Ectodermal cell (in vitro differentiated cells): ENCODE results near the gene PRDM8.

ENCODE experiments used
- H3K27ac ChIP-seq: 2 replicates; pipeline ENCODE4 v1.7.0; 2013; ENCODE audit warnings: mild to moderate bottlenecking, low read depth, low read length; ENCODE audit not compliant: insufficient read depth, poor library complexity, severe bottlenecking
- H3K27me3 ChIP-seq: 2 replicates; pipeline ENCODE4 v1.7.0; 2013; ENCODE audit warnings: mild to moderate bottlenecking, low read length; ENCODE audit not compliant: insufficient read depth, control insufficient read depth, poor library complexity, severe bottlenecking
- H3K36me3 ChIP-seq: one replicate; pipeline ENCODE4 v1.7.0; 2013; ENCODE audit warnings: low read length; ENCODE audit not compliant: control insufficient read depth, insufficient read depth
- H3K4me1 ChIP-seq: one replicate; pipeline ENCODE4 v1.7.0; 2013; ENCODE audit warnings: low read length; ENCODE audit not compliant: control insufficient read depth, insufficient read depth
- H3K4me3 ChIP-seq: 2 replicates; pipeline ENCODE4 v1.7.0; 2013; ENCODE audit warnings: low read depth, low read length, control low read depth; ENCODE audit not compliant: insufficient read depth
- H3K9me3 ChIP-seq: 2 replicates; pipeline ENCODE4 v1.7.0; 2013; ENCODE audit warnings: mild to moderate bottlenecking, low read length, moderate library complexity; ENCODE audit not compliant: control insufficient read depth
- WGBS, 2 experiments: methylation state at CpG; one replicate each; pipeline ENCODE4 v1.1.7; 2013; ENCODE audit warnings: missing lambda C conversion rate in 2 of 2; 5-methylcytosine and 5-hydroxymethylcytosine counted together

Gene PRDM8

GRCh38 chr4:80201252-80202151 is 4.2 kb downstream of the PRDM8 start:
- Histone ChIP-seq H3K9me3 (no peaks in the 10 kb centered on the region), H3K4me3 (peak overlapping the region; percentile 38), H3K27ac (no peak overlapping the region), H3K27me3 (peaks cover 100% of the 10 kb centered on the region), H3K36me3 (no peaks in the 10 kb centered on the region), H3K4me1 (peaks cover 26% of the 10 kb centered on the region)
- 2% methylated on average over 43 of the region's 43 CpGs for WGBS, 2 experiments

- Histone ChIP-seq H3K27me3 (peaks cover 100% of the 10 kb centered on the region), H3K4me3 (peak overlapping the region; percentile 38), H3K9me3 (no peaks in the 10 kb centered on the region), H3K4me1 (peaks cover 19% of the 10 kb centered on the region), H3K27ac (no peak overlapping the region), H3K36me3 (no peaks in the 10 kb centered on the region)
- whole genome bisulfite sequencing, 2 experiments: 0 to 1% methylated on average over 58 of the region's 58 CpGs
These were observed 4.9 kb downstream of the PRDM8 start for GRCh38 chr4:80202190-80202711.

- WGBS, 2 experiments: 1% methylated on average over 88 of the region's 88 CpGs
- Histone ChIP-seq H3K9me3 (no peaks in the 10 kb centered on the region), H3K4me1 (peaks cover 12% of the 10 kb centered on the region), H3K27ac (no peak overlapping the region), H3K4me3 (peak overlapping the region; percentile 38), H3K36me3 (no peaks in the 10 kb centered on the region), H3K27me3 (peaks cover 100% of the 10 kb centered on the region)
These were observed 5.6 kb downstream of the PRDM8 start for GRCh38 chr4:80202741-80203553.

GRCh38 chr4:80204433-80205011 is 7.2 kb downstream of the PRDM8 start:
- Histone ChIP-seq H3K36me3 (no peaks in the 10 kb centered on the region), H3K27ac (no peak overlapping the region), H3K27me3 (peaks cover 100% of the 10 kb centered on the region), H3K4me3 (no peak overlapping the region), H3K4me1 (peaks cover 9% of the 10 kb centered on the region), H3K9me3 (no peaks in the 10 kb centered on the region)
- 36 to 40% methylated on average over 5 of the region's 5 CpGs for WGBS, 2 experiments

- 81 to 87% methylated on average over 9 of the region's 9 CpGs for WGBS, 2 experiments
- no peak overlapping the region for H3K4me3 ChIP-seq
- H3K9me3 ChIP-seq: no peaks in the 10 kb centered on the region
- H3K4me1 ChIP-seq: peaks cover 9% of the 10 kb centered on the region
- H3K27me3 ChIP-seq: peaks cover 100% of the 10 kb centered on the region
- no peak overlapping the region for H3K27ac ChIP-seq
- H3K36me3 ChIP-seq: no peaks in the 10 kb centered on the region
These were observed 8.8 kb downstream of the PRDM8 start for GRCh38 chr4:80206111-80206510.

- no peaks in the 10 kb centered on the region for H3K9me3 ChIP-seq
- H3K36me3 ChIP-seq: no peaks in the 10 kb centered on the region
- 42 to 47% methylated on average over 29 of the region's 29 CpGs for WGBS, 2 experiments
- H3K27ac ChIP-seq: no peak overlapping the region
- H3K4me1 ChIP-seq: peaks cover 4% of the 10 kb centered on the region
- H3K4me3 ChIP-seq: no peak overlapping the region
- H3K27me3 ChIP-seq: peaks cover 100% of the 10 kb centered on the region
These were observed 9.3 kb downstream of the PRDM8 start for GRCh38 chr4:80206521-80207171.

GRCh38 chr4:80207172-80207583 is 9.9 kb downstream of the PRDM8 start:
- 20 to 29% methylated on average over 27 of the region's 27 CpGs for WGBS, 2 experiments
- no peak overlapping the region for H3K4me3 ChIP-seq

GRCh38 chr4:80207664-80208063 is 10.4 kb downstream of the PRDM8 start:
- no peak overlapping the region for H3K27ac ChIP-seq
- H3K4me3 ChIP-seq: no peak overlapping the region
- no peaks in the 10 kb centered on the region for H3K9me3 ChIP-seq
- H3K4me1 ChIP-seq: no peaks in the 10 kb centered on the region
- no peaks in the 10 kb centered on the region for H3K36me3 ChIP-seq
- peaks cover 98% of the 10 kb centered on the region for H3K27me3 ChIP-seq
- WGBS, 2 experiments: 76 to 78% methylated on average over 10 of the region's 10 CpGs

More at GRCh38 chr4:80207172-80207583, 9.9 kb downstream of the PRDM8 start:
- H3K9me3 ChIP-seq: no peaks in the 10 kb centered on the region
- no peaks in the 10 kb centered on the region for H3K4me1 ChIP-seq
- H3K27ac ChIP-seq: no peak overlapping the region
- H3K27me3 ChIP-seq: peaks cover 99% of the 10 kb centered on the region
- no peaks in the 10 kb centered on the region for H3K36me3 ChIP-seq

- no peak overlapping the region for H3K27ac ChIP-seq
- H3K4me3 ChIP-seq: no peak overlapping the region
- WGBS, 2 experiments: 65 to 79% methylated on average over 3 to 4 of the region's 4 CpGs
- no peaks in the 10 kb centered on the region for H3K4me1 ChIP-seq
- no peaks in the 10 kb centered on the region for H3K9me3 ChIP-seq
- H3K27me3 ChIP-seq: peaks cover 87% of the 10 kb centered on the region
- no peaks in the 10 kb centered on the region for H3K36me3 ChIP-seq
These were observed 11.5 kb downstream of the PRDM8 start for GRCh38 chr4:80208610-80209339.
